H9 (cell line): ENCODE data around the gene TEAD1. TPM values are rescaled to one million over a fixed set of nuclear protein-coding genes. Genes with fewer than 3 reads are reported as not detected.

Experiments
- DNase-seq: peaks from one replicate; pipeline ENCODE4 v3.0.0-alpha.2; 2017
- H2AFZ ChIP-seq: one replicate; pipeline ENCODE4 v1.6.1; 2013; ENCODE audit warnings: mild to moderate bottlenecking, low read length, control low read depth, moderate library complexity
- H2AK5ac ChIP-seq: 2 replicates; pipeline ENCODE4 v1.6.1; 2013; ENCODE audit warnings: low read length, control low read depth, mixed read lengths; ENCODE audit not compliant: insufficient read length
- H2BK120ac ChIP-seq: one replicate; pipeline ENCODE4 v1.6.1; 2013; ENCODE audit warnings: low read depth, mild to moderate bottlenecking, low read length, control low read depth, inconsistent platforms; ENCODE audit not compliant: poor library complexity, severe bottlenecking
- H2BK12ac ChIP-seq: 2 replicates; pipeline ENCODE4 v1.6.1; 2013; ENCODE audit warnings: low read length, control low read depth, mixed read lengths, low read depth; ENCODE audit not compliant: insufficient read length
- H2BK15ac ChIP-seq: 2 replicates; pipeline ENCODE4 v1.6.1; 2013; ENCODE audit warnings: low read depth, low read length, control low read depth
- H2BK20ac ChIP-seq: one replicate; pipeline ENCODE4 v1.6.1; 2013; ENCODE audit warnings: low read depth, mild to moderate bottlenecking, low read length, control low read depth, inconsistent platforms; ENCODE audit not compliant: poor library complexity, severe bottlenecking
- H2BK5ac ChIP-seq: 2 replicates; pipeline ENCODE4 v1.6.1; 2013; ENCODE audit warnings: low read length, control low read depth, mixed read lengths; ENCODE audit not compliant: insufficient read length
- H3K14ac ChIP-seq: 2 replicates; pipeline ENCODE4 v1.6.1; 2013; ENCODE audit warnings: low read length, control low read depth; ENCODE audit not compliant: insufficient read depth
- H3K18ac ChIP-seq: 2 replicates; pipeline ENCODE4 v1.6.1; 2013; ENCODE audit warnings: low read depth, mild to moderate bottlenecking, mixed read lengths, low read length, control low read depth; ENCODE audit not compliant: insufficient read length
- H3K23ac ChIP-seq: 2 replicates; pipeline ENCODE4 v1.6.1; 2013; ENCODE audit warnings: low read length, control low read depth, mixed read lengths, low read depth; ENCODE audit not compliant: insufficient read length
- H3K23me2 ChIP-seq: 2 replicates; pipeline ENCODE4 v1.6.1; 2013; ENCODE audit warnings: low read depth, mild to moderate bottlenecking, mixed read lengths, low read length, control low read depth; ENCODE audit not compliant: insufficient read length, poor library complexity, severe bottlenecking
- H3K27ac ChIP-seq: 2 replicates; pipeline ENCODE4 v1.5.1; 2013; ENCODE audit warnings: low read length, control low read depth, mixed read lengths, low read depth; ENCODE audit not compliant: insufficient read length
- H3K27me3 ChIP-seq: 2 replicates; pipeline ENCODE4 v1.6.1; 2013; ENCODE audit warnings: low read length, control low read depth, inconsistent platforms; ENCODE audit not compliant: insufficient read depth
- H3K4ac ChIP-seq: 2 replicates; pipeline ENCODE4 v1.6.1; 2013; ENCODE audit warnings: low read depth, mild to moderate bottlenecking, control low read depth, inconsistent platforms, low read length, moderate library complexity
- H3K4me1 ChIP-seq: 2 replicates; pipeline ENCODE4 v1.6.1; 2013; ENCODE audit warnings: low read length, control low read depth, inconsistent platforms; ENCODE audit not compliant: insufficient read depth
- H3K4me2 ChIP-seq: 2 replicates; pipeline ENCODE4 v1.6.1; 2013; ENCODE audit warnings: low read length, control low read depth, mixed read lengths; ENCODE audit not compliant: insufficient read length, insufficient read depth
- H3K56ac ChIP-seq: 2 replicates; pipeline ENCODE4 v1.6.1; 2013; ENCODE audit warnings: low read depth, mild to moderate bottlenecking, mixed read lengths, low read length, control low read depth; ENCODE audit not compliant: insufficient read length
- H3K79me1 ChIP-seq: 2 replicates; pipeline ENCODE4 v1.6.1; 2013; ENCODE audit warnings: low read depth, mild to moderate bottlenecking, moderate library complexity, low read length, control low read depth, inconsistent platforms; ENCODE audit not compliant: insufficient read depth, poor library complexity, severe bottlenecking
- H3K79me2 ChIP-seq: 2 replicates; pipeline ENCODE4 v1.6.1; 2013; ENCODE audit warnings: low read length, control low read depth, inconsistent platforms; ENCODE audit not compliant: insufficient read depth
- H3K9ac ChIP-seq: 2 replicates; pipeline ENCODE4 v1.6.1; 2013; ENCODE audit warnings: low read length, control low read depth, mixed read lengths; ENCODE audit not compliant: insufficient read length; ENCODE audit errors: extremely low read depth
- H3K9me3 ChIP-seq: one replicate; pipeline ENCODE4 v1.6.1; 2013; ENCODE audit warnings: low read depth, low read length, inconsistent platforms; ENCODE audit not compliant: control insufficient read depth
- H3T11ph ChIP-seq: one replicate; pipeline ENCODE4 v1.6.1; 2013; ENCODE audit warnings: mild to moderate bottlenecking, low read length, control low read depth, inconsistent platforms
- H4K20me1 ChIP-seq: one replicate; pipeline ENCODE4 v1.6.1; 2013; ENCODE audit not compliant: control insufficient read depth, insufficient read length, insufficient read depth
- H4K5ac ChIP-seq: 2 replicates; pipeline ENCODE4 v1.6.1; 2013; ENCODE audit warnings: low read depth, mild to moderate bottlenecking, mixed read lengths, low read length, control low read depth; ENCODE audit not compliant: insufficient read length
- H4K8ac ChIP-seq: replicated peaks from 2 replicates; pipeline ENCODE4 v1.6.1; 2013; ENCODE audit warnings: low read length, control low read depth, mixed read lengths, low read depth; ENCODE audit not compliant: insufficient read length
- H4K91ac ChIP-seq: 2 replicates; pipeline ENCODE4 v1.6.1; 2013; ENCODE audit warnings: low read depth, mild to moderate bottlenecking, moderate library complexity, mixed read lengths, low read length, control low read depth; ENCODE audit not compliant: insufficient read length
- H3K27ac Mint-ChIP-seq, 3 experiments: 2 replicates in 2 of 3; 3 replicates in 1 of 3; pipeline ENCODE4 v1.8.0; 2020 to 2021; ENCODE audit warnings: mixed read lengths in 3 of 3, mild to moderate bottlenecking in 1 of 3, moderate library complexity in 1 of 3
- H3K27me3 Mint-ChIP-seq: 2 replicates; pipeline ENCODE4 v1.8.0; 2021; ENCODE audit warnings: low read depth, mild to moderate bottlenecking, moderate library complexity, mixed read lengths
- H3K36me3 Mint-ChIP-seq, 3 experiments: 2 replicates in 2 of 3; 3 replicates in 1 of 3; pipeline ENCODE4 v1.8.0; 2020 to 2021; ENCODE audit warnings: low read depth in 3 of 3, mixed read lengths in 3 of 3; ENCODE audit not compliant: insufficient read depth in 1 of 3
- H3K4me1 Mint-ChIP-seq, 2 experiments: 2 replicates each; pipeline ENCODE4 v1.8.0; 2020; ENCODE audit warnings: mixed read lengths in 2 of 2
- H3K4me3 Mint-ChIP-seq, 2 experiments: 2 replicates in 1 of 2; 3 replicates in 1 of 2; pipeline ENCODE4 v1.8.0; 2020 to 2021; ENCODE audit warnings: mild to moderate bottlenecking in 2 of 2, mixed read lengths in 2 of 2, moderate library complexity in 1 of 2
- H3K9me3 Mint-ChIP-seq, 2 experiments: 2 replicates in 1 of 2; 3 replicates in 1 of 2; pipeline ENCODE4 v1.8.0; 2020; ENCODE audit warnings: mild to moderate bottlenecking in 2 of 2, mixed read lengths in 2 of 2, moderate library complexity in 1 of 2
- CTCF ChIP-seq: fragments of 200-600 bp; sonication (generic); conservative IDR thresholded peaks from 3 replicates; pipeline ENCODE4 v1.8.0; 2021; ENCODE audit warnings: antibody characterized with exemption, mild to moderate bottlenecking
- WGBS: extraction: QIAGEN DNeasy Blood & Tissue Kit; methylation state at CpG from one replicate; pipeline ENCODE4 v1.1.7; 2013; ENCODE audit warnings: missing lambda C conversion rate, low lambda C conversion rate, mixed read lengths; ENCODE audit not compliant: insufficient read length; ENCODE audit errors: extremely low coverage; 5-methylcytosine and 5-hydroxymethylcytosine counted together
- total RNA-seq: library from RNA; stranded (reverse); gene quantifications from 2 replicates; pipeline ENCODE4 v1.2.1, GENCODE V29; 2021

The TEAD1 gene
- total RNA-seq, 1 experiment from 2014 or later: 75.1 TPM

GRCh38 chr11:12790861-12791616, 116.8 kb downstream of the TEAD1 start:
- no peak overlapping the region for H3T11ph ChIP-seq
- no peak overlapping the region for H3K4ac ChIP-seq
- peaks cover 10% of the 10 kb centered on the region for H3K4me1 ChIP-seq
- H2BK5ac ChIP-seq: no peak overlapping the region
- H3K4me2 ChIP-seq: no peak overlapping the region
- no peak overlapping the region for H2AK5ac ChIP-seq
- no CpG with 5 or more reads among the region's 5 CpGs for WGBS
- H3K23ac ChIP-seq: no peak overlapping the region
- H3K4me3 Mint-ChIP-seq: no peak overlapping the region; a peak in 1 of 5 replicates
- H2BK15ac ChIP-seq: no peak overlapping the region
- H3K27me3 Mint-ChIP-seq: no peaks in the 10 kb centered on the region
- H3K56ac ChIP-seq: no peak overlapping the region
- no peak overlapping the region for H3K14ac ChIP-seq
- no peaks in the 10 kb centered on the region for H4K20me1 ChIP-seq
- H2AFZ ChIP-seq: no peak overlapping the region
- H3K36me3 Mint-ChIP-seq: peaks cover 3 to 9% (median 4%) of the 10 kb centered on the region in 3 experiments; a peak in 4 of 7 replicates
- peak overlapping the region; percentile 37 to 52 (median 40) for H3K27ac Mint-ChIP-seq
- H2BK12ac ChIP-seq: no peak overlapping the region
- H4K91ac ChIP-seq: no peak overlapping the region
- H2BK120ac ChIP-seq: no peak overlapping the region
- no peaks in the 10 kb centered on the region for H3K23me2 ChIP-seq
- no peak for TF ChIP-seq CTCF
- H3K27me3 ChIP-seq: no peaks in the 10 kb centered on the region
- peaks cover 42 to 50% of the 10 kb centered on the region in 2 experiments for H3K4me1 Mint-ChIP-seq
- no peaks in the 10 kb centered on the region for H3K9me3 ChIP-seq
- H3K79me1 ChIP-seq: peaks cover 2% of the 10 kb centered on the region
- H3K27ac ChIP-seq: no peak overlapping the region
- no peak overlapping the region for H4K5ac ChIP-seq
- H3K9ac ChIP-seq: no peak overlapping the region
- no peak overlapping the region for H4K8ac ChIP-seq
- H2BK20ac ChIP-seq: no peak overlapping the region
- H3K9me3 Mint-ChIP-seq: no peaks in the 10 kb centered on the region
- H3K18ac ChIP-seq: no peak overlapping the region
- no peak for DNase-seq
- H3K79me2 ChIP-seq: peaks cover 2% of the 10 kb centered on the region; the same call in 1 of the 2 replicates
